H1 (cell line): Measurements from ENCODE around the gene B9D2. TPM values are rescaled to one million over a fixed set of nuclear protein-coding genes. Genes with fewer than 3 reads are reported as not detected.

Experiments
- BRCA1 ChIP-seq: IDR thresholded peaks from 2 replicates; pipeline ENCODE4 v1.6.1; 2012; ENCODE audit warnings: low read depth, low read length, improper control_type of control experiment
- EGR1 ChIP-seq: IDR thresholded peaks from 2 replicates; pipeline ENCODE4 v1.6.1; 2011; ENCODE audit warnings: low read depth, low read length, borderline replicate concordance
- EP300 ChIP-seq, 2 experiments: IDR thresholded peaks; 1 replicate in 1 of 2; 2 replicates in 1 of 2; pipeline ENCODE4 v1.6.1; 2011 to 2012; ENCODE audit warnings: low read depth in 2 of 2, low read length in 2 of 2, mild to moderate bottlenecking in 2 of 2, borderline replicate concordance in 1 of 2, inconsistent platforms in 1 of 2, moderate library complexity in 1 of 2
- KDM1A ChIP-seq: fragments of 200-600, 300-600 bp; sonication (generic); IDR thresholded peaks from 2 replicates; pipeline ENCODE4 v1.7.1; 2016; ENCODE audit warnings: mild to moderate bottlenecking, low read length, borderline replicate concordance
- SUZ12 ChIP-seq: fragments of 200-600 bp; sonication (generic); IDR thresholded peaks from 2 replicates; pipeline ENCODE4 v1.6.1; 2012; ENCODE audit warnings: mild to moderate bottlenecking, inconsistent platforms, low read length, moderate library complexity, mixed read lengths
- polyA plus RNA-seq, 7 experiments: library from polyadenylated mRNA; depleted of rRNA in 3 of 7; stranded (reverse) in 5 of 7; unstranded in 2 of 7; fragments of >200 nt in 5 of 7; fragments of 200-250 nt in 2 of 7; gene quantifications; 1 replicate in 5 of 7; 2 replicates in 1 of 7; 4 replicates in 1 of 7; pipeline versions ENCODE4 v1.2.1 to v1.2.3, GENCODE V29; 2011 to 2013; ENCODE audit warnings: missing spikeins in 2 of 7, mixed read lengths in 2 of 7
- total RNA-seq: library from RNA; stranded (reverse); fragmentation: NEBNext Ultra II Directional; extraction: Animal tissue kit (Norgen Biotek cat#: 25700); gene quantifications from 2 replicates; pipeline ENCODE4 v1.2.1, GENCODE V29; 2021

The B9D2 gene
- total and polyA plus RNA-seq, 2 of the 8 experiments (the other 6 are each of a cell fraction or from before 2014, with no cell fraction given) = 4.9 to 6.3 TPM

GRCh38 chr19:41369769-41370168, 5.8 kb upstream of the B9D2 start (continued):
- TF ChIP-seq KDM1A = no peak
- no peak for TF ChIP-seq EP300 (IDR thresholded peaks at IDR 0.05; ENCODE audit: borderline replicate concordance in 1 of 2, low read depth in 2 of 2, low read length in 2 of 2)
- TF ChIP-seq EGR1 = no peak
- TF ChIP-seq SUZ12 = no peak
- TF ChIP-seq BRCA1 = no peak
- TF ChIP-seq, all 59 proteins: peak for 0
